GM19240 (cell line): ENCODE data around the gene TRABD.
"Not testable (repeated sequence)": the region's sequence is repeated elsewhere in the genome, so short reads cannot be mapped to it uniquely, and the experiment has no call there.

Experiments
- DNase-seq: peaks from one replicate; pipeline ENCODE4 v3.0.0; 2011; ENCODE audit warnings: low spot score; ENCODE audit not compliant: insufficient read length

TRABD gene

DNA sequence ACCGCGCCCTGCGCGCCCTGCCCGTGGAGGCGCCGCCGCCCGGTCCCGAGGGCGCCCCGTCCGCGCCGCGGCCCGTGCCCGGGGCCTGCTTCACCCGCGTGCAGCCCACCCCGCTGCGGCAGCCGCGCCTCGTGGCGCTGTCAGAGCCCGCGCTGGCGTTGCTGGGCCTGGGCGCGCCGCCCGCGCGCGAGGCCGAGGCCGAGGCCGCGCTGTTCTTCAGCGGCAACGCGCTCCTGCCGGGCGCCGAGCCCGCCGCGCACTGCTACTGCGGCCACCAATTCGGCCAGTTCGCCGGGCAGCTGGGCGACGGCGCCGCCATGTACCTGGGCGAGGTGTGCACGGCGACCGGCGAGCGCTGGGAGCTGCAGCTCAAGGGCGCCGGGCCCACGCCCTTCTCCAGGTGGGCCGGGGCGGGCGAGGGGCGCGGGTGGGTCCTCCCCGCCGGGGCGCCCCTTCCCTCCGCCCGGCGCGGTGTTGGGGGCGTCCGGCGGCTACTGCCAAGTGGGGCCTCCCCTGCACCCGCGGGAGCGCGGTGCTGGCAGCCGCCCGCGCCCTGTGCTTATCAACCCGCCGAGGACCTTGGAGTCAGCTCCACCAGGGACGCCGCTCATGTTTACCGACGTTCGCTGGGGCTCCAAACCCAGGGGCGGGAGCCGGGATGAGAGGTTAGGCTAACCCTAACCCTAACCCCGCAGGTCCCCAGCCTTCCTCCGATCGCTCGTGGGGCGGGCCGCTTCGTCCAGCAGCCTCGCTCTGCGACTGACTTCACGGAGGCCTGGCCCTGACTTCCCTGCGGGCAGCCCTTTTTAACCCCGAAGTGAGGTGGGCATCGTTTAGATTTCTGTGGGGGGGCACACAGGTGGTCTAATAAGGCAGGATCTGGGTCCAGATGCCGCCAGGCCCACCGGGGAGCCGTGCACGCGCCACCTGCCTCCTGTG is 15.7 kb downstream of the TRABD start:
- DNase-seq: no peak

DNA sequence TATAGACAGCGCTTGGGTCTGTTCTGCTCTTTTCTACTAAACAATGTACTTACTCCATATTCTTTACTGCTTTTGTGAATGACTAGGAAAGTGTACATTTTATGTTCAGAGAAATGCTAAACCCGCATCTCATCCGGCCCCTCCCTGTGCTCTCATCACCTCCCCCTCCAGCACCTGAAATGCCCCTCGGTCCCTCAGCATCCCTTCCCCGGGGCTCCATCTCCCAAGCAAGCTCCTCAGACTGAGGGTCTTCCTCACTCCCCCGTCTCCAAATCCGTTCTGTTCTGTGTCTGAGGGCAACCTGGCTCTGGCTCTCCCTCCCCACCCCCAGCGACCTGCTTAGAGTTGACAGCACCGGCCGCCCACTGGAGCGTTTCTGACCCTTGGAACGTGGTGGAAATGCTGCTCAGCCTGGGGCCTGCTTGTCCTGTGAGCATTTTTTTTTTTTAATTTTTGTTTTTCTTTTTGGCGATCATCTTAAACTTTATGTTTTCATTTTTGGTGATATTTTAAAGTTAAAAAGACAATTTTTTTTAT is 16.5 kb downstream of the TRABD start:
- DNase-seq: no peak

DNA sequence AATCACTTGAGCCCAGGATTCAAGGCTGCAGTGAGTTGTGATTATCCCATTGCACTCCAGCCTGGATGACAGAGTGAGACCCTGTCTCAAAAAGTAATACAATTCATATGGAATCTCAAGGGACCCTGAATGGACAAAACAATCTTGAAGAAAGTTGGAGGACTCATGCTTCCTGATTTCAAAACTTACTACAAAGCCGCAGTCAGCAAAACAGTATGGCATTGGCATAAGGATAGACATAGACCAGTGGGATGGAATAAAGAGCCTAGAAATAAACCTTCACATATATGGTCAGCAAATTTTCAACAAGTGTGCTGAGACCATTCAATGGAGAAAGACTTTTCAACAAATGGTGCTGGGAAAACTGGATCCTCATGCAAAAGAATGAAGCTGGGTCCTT is 17.6 kb downstream of the TRABD start:
- DNase-seq: no peak

DNA sequence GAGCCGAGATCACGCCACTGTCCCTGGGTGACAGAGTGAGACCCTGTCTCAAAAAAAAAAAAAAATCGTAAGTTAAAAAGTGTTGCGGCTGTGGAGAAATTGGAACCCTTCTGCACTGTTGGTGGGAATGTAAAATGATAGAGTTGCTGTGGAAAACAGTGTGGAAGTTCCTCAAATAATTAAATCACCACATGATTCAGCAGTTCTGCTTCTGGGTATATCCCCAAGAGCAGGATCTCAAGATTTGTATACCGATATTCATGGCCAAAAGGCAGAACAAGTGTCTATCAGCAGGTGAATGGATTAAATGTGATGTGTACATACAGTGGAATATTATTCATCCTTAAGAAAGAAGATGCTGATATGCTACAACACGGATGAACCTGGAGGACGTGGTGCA is 18.9 kb downstream of the TRABD start:
- DNase-seq: no peak

DNA sequence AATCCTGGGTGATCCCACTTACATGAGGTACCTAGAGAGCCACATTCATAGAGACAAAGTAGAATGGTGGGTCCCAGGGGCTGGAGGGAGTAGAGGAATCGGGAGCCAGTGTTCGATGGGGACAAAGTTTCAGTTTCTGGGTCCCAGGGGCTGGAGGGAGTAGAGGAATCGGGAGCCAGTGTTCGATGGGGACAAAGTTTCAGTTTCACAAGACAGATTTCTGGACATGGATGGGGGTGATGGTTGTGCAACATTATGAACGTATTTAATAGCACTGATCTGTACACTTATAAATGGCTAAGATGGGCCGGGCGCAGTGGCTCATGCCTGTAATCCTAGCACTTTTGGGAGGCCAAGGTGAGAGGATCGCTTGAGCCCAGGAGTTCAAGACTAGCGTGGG is 19.3 kb downstream of the TRABD start:
- DNase-seq: not testable (repeated sequence)

- DNase-seq: no peak
Observed at GRCh38 chr22:50205781-50206569, 20.3 kb downstream of the TRABD start.

GRCh38 chr22:50206599-50206998 is 20.9 kb downstream of the TRABD start:
- DNase-seq: no peak

DNA sequence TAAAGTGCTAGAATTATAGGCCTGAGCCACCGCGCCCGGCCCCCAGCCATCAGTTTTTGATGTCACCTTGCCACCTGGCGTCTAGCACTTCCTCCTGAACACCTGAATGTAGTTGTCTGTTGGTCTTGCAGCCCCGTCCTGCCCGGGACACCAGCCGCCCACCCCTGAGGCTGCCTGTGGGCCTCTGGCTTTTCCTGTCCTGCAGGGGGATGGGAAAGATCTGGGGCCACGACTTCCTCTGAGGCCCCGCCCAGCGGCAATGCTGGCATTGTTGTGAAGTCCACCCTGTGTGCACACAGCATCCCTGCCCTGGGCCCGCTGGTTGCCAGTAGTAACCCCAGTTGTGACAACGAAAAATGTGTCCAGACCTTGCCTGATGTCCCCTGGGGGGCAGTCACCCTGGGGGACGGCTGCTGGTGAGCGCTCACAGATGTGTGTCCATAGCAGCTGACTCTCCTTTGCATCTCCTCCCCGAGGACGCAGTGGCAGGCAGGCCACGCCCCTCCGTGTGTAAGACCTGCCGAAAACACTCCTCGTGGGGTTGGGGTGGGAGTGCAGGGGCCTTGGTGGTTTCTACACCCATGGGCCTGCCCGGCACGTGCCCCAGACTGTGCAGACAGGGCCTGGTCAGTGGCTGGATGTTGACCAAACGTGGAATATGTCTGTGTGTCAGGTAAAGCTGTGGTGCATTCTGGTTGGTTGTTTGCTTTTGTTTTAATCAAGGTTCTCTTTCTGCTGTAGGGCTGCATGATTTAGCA is 21.8 kb downstream of the TRABD start:
- no peak for DNase-seq

DNA sequence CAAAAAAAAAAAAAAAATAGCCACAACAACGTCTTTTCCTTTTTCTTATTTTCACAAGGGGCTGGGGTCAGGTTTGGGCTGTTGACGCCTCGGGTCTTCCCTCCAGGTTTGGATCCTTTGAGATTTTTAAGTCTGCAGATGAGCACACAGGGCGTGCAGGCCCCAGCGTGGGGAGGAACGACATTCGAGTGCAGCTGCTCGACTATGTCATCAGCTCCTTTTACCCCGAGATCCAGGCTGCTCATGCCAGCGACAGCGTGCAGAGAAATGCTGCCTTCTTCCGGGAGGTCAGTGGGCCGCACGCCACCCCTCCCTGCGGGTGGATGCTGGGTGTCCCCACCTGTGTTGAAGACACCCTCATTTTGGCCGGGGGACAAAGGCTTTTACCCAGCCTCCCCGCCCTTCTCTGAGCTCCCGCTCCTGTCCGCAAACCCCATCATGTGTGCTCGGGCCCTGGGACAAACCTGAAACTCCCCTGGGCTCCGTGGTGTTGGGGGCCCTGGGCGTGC is 22.8 kb downstream of the TRABD start:
- DNase-seq: no peak

GRCh38 chr22:50208939-50209892 is 23.5 kb downstream of the TRABD start:
- DNase-seq: no peak

- DNase-seq: peak; percentile 80
Observed at GRCh38 chr22:50209893-50210292, 24.2 kb downstream of the TRABD start.

GRCh38 chr22:50210378-50211139 is 24.8 kb downstream of the TRABD start:
- DNase-seq: no peak

- no peak for DNase-seq
Observed at GRCh38 chr22:50211147-50211546, 25.4 kb downstream of the TRABD start.

DNA sequence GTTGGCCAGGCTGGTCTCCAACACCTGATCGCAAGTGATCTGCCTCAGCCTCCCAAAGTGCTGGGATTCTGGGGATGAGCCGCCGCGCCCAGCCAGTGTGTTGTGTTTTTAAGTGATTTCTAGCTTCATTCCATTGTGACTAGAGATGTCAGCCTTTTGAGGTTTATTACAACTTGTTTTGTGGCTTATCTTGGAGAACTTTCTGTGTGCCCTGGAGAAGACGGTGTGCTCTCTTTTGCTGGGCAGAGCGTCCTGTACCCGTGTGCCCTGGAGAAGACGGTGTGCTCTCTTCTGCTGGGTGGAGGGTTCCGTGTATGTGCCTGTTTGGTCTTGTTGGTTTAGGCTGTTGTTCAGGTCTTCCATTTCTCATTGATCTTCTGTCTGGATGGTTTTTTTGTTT is 27.6 kb downstream of the TRABD start:
- DNase-seq: no peak

- DNase-seq: no peak
Observed at GRCh38 chr22:50215297-50216054, 29.8 kb downstream of the TRABD start.

- DNase-seq: no peak
Observed at GRCh38 chr22:50216055-50216683, 30.5 kb downstream of the TRABD start.

- no peak for DNase-seq
Observed at GRCh38 chr22:50216684-50217520, 31.2 kb downstream of the TRABD start.
